Adrenal gland (tissue), 5 donors: ENCODE results near the gene MEIOB.

Source experiments
- POLR2A ChIP-seq, 2 donors: fragments of 450-650 bp; IDR thresholded peaks; one replicate each; pipeline ENCODE4 v1.6.1; 2017; ENCODE audit warnings: antibody characterized with exemption in 2 of 2, mild to moderate bottlenecking in 2 of 2, moderate library complexity in 1 of 2
- TF ChIP-seq, protein P1 (sequence below), 6 experiments: fragments of 450-650 bp in 4 of 6; fragments of 200-600 bp in 2 of 6; sonication (generic) in 1 of 6; IDR thresholded peaks; 1 replicate in 5 of 6; 2 replicates in 1 of 6; pipeline versions ENCODE4 v1.5.1 to v1.8.0; 2016 to 2021; ENCODE audit warnings: antibody characterized with exemption in 6 of 6, mild to moderate bottlenecking in 2 of 6, moderate library complexity in 1 of 6
- donor health status: DM: no; HTN: no; CAD: no.

DNA sequence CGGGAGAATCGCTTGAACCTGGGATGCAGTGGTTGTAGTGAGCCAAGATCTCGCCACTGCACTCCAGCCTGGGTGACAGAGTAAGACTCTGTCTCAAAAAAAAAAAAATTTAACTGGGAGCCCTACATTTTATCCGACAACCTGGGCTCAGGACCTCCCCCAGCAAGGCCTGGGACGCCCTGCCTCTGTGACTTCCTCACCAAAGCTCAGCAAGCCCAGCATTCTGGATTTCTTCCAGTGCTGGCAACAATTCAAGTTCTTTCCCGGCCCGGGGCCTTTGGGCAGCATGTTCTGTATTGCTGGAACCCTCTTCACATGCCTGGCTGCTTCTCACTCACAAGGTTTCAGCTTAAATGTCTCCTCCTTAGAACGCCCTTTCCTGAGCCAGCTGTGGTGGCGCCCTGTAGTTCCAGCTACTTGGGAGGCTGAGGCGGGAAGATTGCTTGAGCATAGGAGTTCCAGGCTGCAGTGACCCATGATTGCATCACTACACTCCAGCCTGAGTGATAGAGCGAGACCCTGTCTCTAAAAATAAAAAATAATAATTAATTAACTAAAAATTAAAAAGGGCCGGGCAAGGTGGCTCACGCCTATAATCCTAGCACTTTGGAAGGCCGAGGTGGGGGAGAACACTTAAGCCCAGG is 15.9 kb upstream of the MEIOB start:
- TF ChIP-seq, protein P1, sequence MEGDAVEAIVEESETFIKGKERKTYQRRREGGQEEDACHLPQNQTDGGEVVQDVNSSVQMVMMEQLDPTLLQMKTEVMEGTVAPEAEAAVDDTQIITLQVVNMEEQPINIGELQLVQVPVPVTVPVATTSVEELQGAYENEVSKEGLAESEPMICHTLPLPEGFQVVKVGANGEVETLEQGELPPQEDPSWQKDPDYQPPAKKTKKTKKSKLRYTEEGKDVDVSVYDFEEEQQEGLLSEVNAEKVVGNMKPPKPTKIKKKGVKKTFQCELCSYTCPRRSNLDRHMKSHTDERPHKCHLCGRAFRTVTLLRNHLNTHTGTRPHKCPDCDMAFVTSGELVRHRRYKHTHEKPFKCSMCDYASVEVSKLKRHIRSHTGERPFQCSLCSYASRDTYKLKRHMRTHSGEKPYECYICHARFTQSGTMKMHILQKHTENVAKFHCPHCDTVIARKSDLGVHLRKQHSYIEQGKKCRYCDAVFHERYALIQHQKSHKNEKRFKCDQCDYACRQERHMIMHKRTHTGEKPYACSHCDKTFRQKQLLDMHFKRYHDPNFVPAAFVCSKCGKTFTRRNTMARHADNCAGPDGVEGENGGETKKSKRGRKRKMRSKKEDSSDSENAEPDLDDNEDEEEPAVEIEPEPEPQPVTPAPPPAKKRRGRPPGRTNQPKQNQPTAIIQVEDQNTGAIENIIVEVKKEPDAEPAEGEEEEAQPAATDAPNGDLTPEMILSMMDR (IDR thresholded peaks at IDR 0.05): no peak
- no peak for TF ChIP-seq POLR2A (IDR thresholded peaks at IDR 0.05)
